ENCODE results near the gene TEX22.

Gene TEX22

DNA sequence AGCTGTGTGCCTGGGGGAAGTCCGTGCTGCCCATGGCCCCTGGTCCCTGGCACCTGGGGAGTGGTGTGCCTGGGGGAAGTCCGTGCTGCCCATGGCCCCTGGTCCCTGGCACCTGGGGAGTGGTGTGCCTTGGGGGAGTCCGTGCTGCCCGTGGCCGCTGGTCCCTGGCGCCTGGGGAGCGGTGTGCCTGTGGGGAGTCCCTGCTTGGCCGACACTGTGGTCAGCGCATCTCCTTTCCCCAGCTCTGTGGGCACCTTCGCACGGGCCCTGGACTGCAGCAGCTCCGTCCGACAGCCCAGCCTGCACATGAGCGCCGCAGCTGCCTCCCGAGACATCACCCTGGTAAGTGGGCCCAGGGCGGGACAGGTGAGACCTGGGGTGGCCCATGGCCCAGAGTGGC is 61.8 kb downstream of the TEX22 start:
- H3K4me3 ChIP-seq = no peak overlapping the region
- TF ChIP-seq CTCF (IDR thresholded peaks at IDR 0.05) = no peak
- no peak for DNase-seq (ENCODE audit: low spot score)
- no peak overlapping the region for H3K27ac ChIP-seq

GRCh38 chr14:105460616-105461015 is 62.3 kb downstream of the TEX22 start:
- no peak for TF ChIP-seq CTCF (IDR thresholded peaks at IDR 0.05)
- no peak overlapping the region for H3K4me3 ChIP-seq
- DNase-seq (ENCODE audit: low spot score) = no peak
- H3K27ac ChIP-seq = no peak overlapping the region

DNA sequence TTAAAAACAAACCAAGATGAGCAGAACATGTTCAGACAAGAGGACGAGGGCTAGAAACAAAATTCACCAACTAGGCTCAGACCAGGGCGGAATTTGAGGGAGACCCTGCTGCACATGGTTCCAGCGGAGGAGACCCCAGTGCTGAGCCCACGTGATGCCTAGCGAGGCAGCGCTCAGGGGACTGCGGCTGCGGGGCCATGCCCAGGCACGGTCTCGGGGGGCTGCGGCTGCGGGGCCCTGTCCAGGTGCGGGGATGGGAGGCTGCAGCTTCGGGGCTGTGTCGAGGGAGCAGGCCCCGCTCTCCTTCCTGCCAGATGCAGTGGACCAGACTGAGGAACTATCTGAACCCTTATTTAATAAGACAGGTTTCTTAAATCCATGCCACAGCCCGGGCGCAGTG is 63.6 kb downstream of the TEX22 start:
- TF ChIP-seq CTCF (IDR thresholded peaks at IDR 0.05) = no peak
- no peak overlapping the region for H3K27ac ChIP-seq
- no peak for DNase-seq (ENCODE audit: low spot score)
- no peak overlapping the region for H3K4me3 ChIP-seq

Measured in coronary artery (tissue), 2 donors.